ENCODE data around the gene COL4A2.

The COL4A2 gene

GRCh38 chr13:110420626-110421025, 113.5 kb downstream of the COL4A2 start:
- in situ Hi-C loops (cut with MboI; ENCODE audit: low pct_unique_long_range_greater_than_20kb, low sequenced_read_pairs) = no loop called here
- DNase-seq = no peak

GRCh38 chr13:110421061-110421460, 114.0 kb downstream of the COL4A2 start:
- DNase-seq = no peak
- in situ Hi-C loops (cut with MboI; ENCODE audit: low pct_unique_long_range_greater_than_20kb, low sequenced_read_pairs) = no loop called here

- in situ Hi-C loops (cut with MboI; ENCODE audit: low pct_unique_long_range_greater_than_20kb, low sequenced_read_pairs) = no loop called here
- peak; percentile 90 for DNase-seq
Observed at GRCh38 chr13:110421696-110422385, 114.8 kb downstream of the COL4A2 start.

- in situ Hi-C loops (cut with MboI; ENCODE audit: low pct_unique_long_range_greater_than_20kb, low sequenced_read_pairs) = no loop called here
- DNase-seq = no peak
Observed at GRCh38 chr13:110422913-110423688, 116.0 kb downstream of the COL4A2 start.

GRCh38 chr13:110423689-110424302, 116.7 kb downstream of the COL4A2 start:
- peak; percentile 12 for DNase-seq
- in situ Hi-C loops (cut with MboI; ENCODE audit: low pct_unique_long_range_greater_than_20kb, low sequenced_read_pairs) = no loop called here

- DNase-seq = no peak
- in situ Hi-C loops (cut with MboI; ENCODE audit: low pct_unique_long_range_greater_than_20kb, low sequenced_read_pairs) = no loop called here
Observed at GRCh38 chr13:110424569-110425443, 117.7 kb downstream of the COL4A2 start.

- in situ Hi-C loops (cut with MboI; ENCODE audit: low pct_unique_long_range_greater_than_20kb, low sequenced_read_pairs) = no loop called here
- DNase-seq = no peak
Observed at GRCh38 chr13:110425444-110425780, 118.3 kb downstream of the COL4A2 start.

GRCh38 chr13:110426735-110427134, 119.7 kb downstream of the COL4A2 start:
- no peak for DNase-seq
- in situ Hi-C loops (cut with MboI; ENCODE audit: low pct_unique_long_range_greater_than_20kb, low sequenced_read_pairs) = no loop called here

- in situ Hi-C loops (cut with MboI; ENCODE audit: low pct_unique_long_range_greater_than_20kb, low sequenced_read_pairs) = no loop called here
Observed at GRCh38 chr13:110428313-110428712, 121.2 kb downstream of the COL4A2 start.

GRCh38 chr13:110430391-110431336, 123.6 kb downstream of the COL4A2 start:
- no peak for DNase-seq
- in situ Hi-C loops (cut with MboI; ENCODE audit: low pct_unique_long_range_greater_than_20kb, low sequenced_read_pairs) = no loop called here

More at GRCh38 chr13:110428313-110428712, 121.2 kb downstream of the COL4A2 start:
- DNase-seq = no peak

GRCh38 chr13:110431425-110432294, 124.6 kb downstream of the COL4A2 start:
- in situ Hi-C loops (cut with MboI; ENCODE audit: low pct_unique_long_range_greater_than_20kb, low sequenced_read_pairs) = no loop called here
- no peak for DNase-seq

- in situ Hi-C loops (cut with MboI; ENCODE audit: low pct_unique_long_range_greater_than_20kb, low sequenced_read_pairs) = no loop called here
- DNase-seq = no peak
Observed at GRCh38 chr13:110432522-110432921, 125.4 kb downstream of the COL4A2 start.

- DNase-seq = no peak
- in situ Hi-C loops (cut with MboI; ENCODE audit: low pct_unique_long_range_greater_than_20kb, low sequenced_read_pairs) = no loop called here
Observed at GRCh38 chr13:110433014-110433413, 125.9 kb downstream of the COL4A2 start.

- in situ Hi-C loops (cut with MboI; ENCODE audit: low pct_unique_long_range_greater_than_20kb, low sequenced_read_pairs) = no loop called here
- no peak for DNase-seq
Observed at GRCh38 chr13:110434629-110435028, 127.5 kb downstream of the COL4A2 start.

- in situ Hi-C loops (cut with MboI; ENCODE audit: low pct_unique_long_range_greater_than_20kb, low sequenced_read_pairs) = no loop called here
Observed at GRCh38 chr13:110435331-110435730, 128.2 kb downstream of the COL4A2 start.

GRCh38 chr13:110436276-110436675, 129.2 kb downstream of the COL4A2 start:
- in situ Hi-C loops (cut with MboI; ENCODE audit: low pct_unique_long_range_greater_than_20kb, low sequenced_read_pairs) = no loop called here
- no peak for DNase-seq

More at GRCh38 chr13:110435331-110435730, 128.2 kb downstream of the COL4A2 start:
- no peak for DNase-seq

- in situ Hi-C loops (cut with MboI; ENCODE audit: low pct_unique_long_range_greater_than_20kb, low sequenced_read_pairs) = no loop called here
- DNase-seq = no peak
Observed at GRCh38 chr13:110436786-110437370, 129.8 kb downstream of the COL4A2 start.

All from KBM-7 (cell line).